Cardiac muscle cell (in vitro differentiated cells and primary cell): ENCODE results near the gene CRYBG2. TPM values are rescaled to one million over a fixed set of nuclear protein-coding genes. Genes with fewer than 3 reads are reported as not detected.

ENCODE experiments used
- DNase-seq, 2 donors: peaks; one replicate each; pipeline versions ENCODE4 v3.0.0 to v3.0.0-alpha.2; 2010 to 2017; ENCODE audit warnings: low read depth in 1 of 2, low spot score in 1 of 2
- H3K27ac ChIP-seq: fragments of 200-600 bp; sonication (generic); 2 replicates; pipeline ENCODE4 v1.5.1; 2016
- H3K27me3 ChIP-seq: fragments of 200-600 bp; sonication (generic); 2 replicates; pipeline ENCODE4 v1.6.0; 2016; ENCODE audit warnings: control low read depth
- H3K36me3 ChIP-seq: fragments of 200-600 bp; sonication (generic); 2 replicates; pipeline ENCODE4 v1.5.1; 2016; ENCODE audit warnings: control low read depth
- H3K4me1 ChIP-seq: fragments of 200-600 bp; sonication (generic); 2 replicates; pipeline ENCODE4 v1.8.1; 2017; ENCODE audit warnings: low read depth, mild to moderate bottlenecking, mixed run types
- H3K4me3 ChIP-seq: fragments of 200-600 bp; sonication (generic); 2 replicates; pipeline ENCODE4 v1.5.1; 2016; ENCODE audit warnings: mild to moderate bottlenecking
- H3K9me3 ChIP-seq: fragments of 200-600 bp; sonication (generic); 2 replicates; pipeline ENCODE4 v1.5.1; 2017; ENCODE audit warnings: low read depth, mild to moderate bottlenecking, control low read depth
- polyA plus RNA-seq: library from polyadenylated mRNA; unstranded; fragments of >200 nt; fragmentation: Nextera tagmentation; extraction: Ambion mirVana; gene quantifications from 2 replicates; pipeline ENCODE4 v1.2.1, GENCODE V29; 2016
- total RNA-seq: library from RNA; depleted of rRNA; stranded (reverse); fragments of >200 nt; gene quantifications from 2 replicates; pipeline ENCODE4 v1.2.3, GENCODE V29; 2016
- TF ChIP-seq, protein P1 (sequence below): IDR thresholded peaks from 2 replicates; pipeline ENCODE4 v1.5.1; 2012; ENCODE audit warnings: low read depth, mild to moderate bottlenecking, low read length

Gene CRYBG2
- total and polyA plus RNA-seq, 2 experiments from 2014 or later: 0.06 to 1.7 TPM

DNA sequence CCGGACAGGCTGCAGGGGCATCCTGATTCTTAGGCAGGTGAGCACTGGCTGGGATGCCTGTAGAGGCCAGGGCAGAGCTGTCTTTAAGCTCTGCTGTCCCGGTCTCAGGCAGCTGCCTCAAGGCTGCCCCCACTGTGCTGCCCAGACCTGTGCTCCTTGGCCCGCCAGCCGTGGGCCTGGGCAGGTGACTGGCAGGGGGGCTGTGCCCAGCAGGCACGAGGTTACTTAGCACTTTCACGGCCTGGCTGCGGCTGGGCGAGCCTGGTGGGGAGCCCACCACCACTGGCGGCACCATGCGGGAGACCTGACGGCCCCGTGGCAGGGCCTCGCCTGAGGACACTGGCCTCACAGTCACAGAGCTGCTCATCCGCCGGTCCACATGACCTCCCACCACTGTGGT is 8.2 kb downstream of the CRYBG2 start:
- H3K27me3 ChIP-seq: no peaks in the 10 kb centered on the region
- no peaks in the 10 kb centered on the region for H3K36me3 ChIP-seq
- no peak for DNase-seq
- no peaks in the 10 kb centered on the region for H3K4me1 ChIP-seq
- no peaks in the 10 kb centered on the region for H3K9me3 ChIP-seq
- H3K4me3 ChIP-seq: no peak overlapping the region
- no peak overlapping the region for H3K27ac ChIP-seq
- TF ChIP-seq, protein P1, sequence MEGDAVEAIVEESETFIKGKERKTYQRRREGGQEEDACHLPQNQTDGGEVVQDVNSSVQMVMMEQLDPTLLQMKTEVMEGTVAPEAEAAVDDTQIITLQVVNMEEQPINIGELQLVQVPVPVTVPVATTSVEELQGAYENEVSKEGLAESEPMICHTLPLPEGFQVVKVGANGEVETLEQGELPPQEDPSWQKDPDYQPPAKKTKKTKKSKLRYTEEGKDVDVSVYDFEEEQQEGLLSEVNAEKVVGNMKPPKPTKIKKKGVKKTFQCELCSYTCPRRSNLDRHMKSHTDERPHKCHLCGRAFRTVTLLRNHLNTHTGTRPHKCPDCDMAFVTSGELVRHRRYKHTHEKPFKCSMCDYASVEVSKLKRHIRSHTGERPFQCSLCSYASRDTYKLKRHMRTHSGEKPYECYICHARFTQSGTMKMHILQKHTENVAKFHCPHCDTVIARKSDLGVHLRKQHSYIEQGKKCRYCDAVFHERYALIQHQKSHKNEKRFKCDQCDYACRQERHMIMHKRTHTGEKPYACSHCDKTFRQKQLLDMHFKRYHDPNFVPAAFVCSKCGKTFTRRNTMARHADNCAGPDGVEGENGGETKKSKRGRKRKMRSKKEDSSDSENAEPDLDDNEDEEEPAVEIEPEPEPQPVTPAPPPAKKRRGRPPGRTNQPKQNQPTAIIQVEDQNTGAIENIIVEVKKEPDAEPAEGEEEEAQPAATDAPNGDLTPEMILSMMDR: no peak

DNA sequence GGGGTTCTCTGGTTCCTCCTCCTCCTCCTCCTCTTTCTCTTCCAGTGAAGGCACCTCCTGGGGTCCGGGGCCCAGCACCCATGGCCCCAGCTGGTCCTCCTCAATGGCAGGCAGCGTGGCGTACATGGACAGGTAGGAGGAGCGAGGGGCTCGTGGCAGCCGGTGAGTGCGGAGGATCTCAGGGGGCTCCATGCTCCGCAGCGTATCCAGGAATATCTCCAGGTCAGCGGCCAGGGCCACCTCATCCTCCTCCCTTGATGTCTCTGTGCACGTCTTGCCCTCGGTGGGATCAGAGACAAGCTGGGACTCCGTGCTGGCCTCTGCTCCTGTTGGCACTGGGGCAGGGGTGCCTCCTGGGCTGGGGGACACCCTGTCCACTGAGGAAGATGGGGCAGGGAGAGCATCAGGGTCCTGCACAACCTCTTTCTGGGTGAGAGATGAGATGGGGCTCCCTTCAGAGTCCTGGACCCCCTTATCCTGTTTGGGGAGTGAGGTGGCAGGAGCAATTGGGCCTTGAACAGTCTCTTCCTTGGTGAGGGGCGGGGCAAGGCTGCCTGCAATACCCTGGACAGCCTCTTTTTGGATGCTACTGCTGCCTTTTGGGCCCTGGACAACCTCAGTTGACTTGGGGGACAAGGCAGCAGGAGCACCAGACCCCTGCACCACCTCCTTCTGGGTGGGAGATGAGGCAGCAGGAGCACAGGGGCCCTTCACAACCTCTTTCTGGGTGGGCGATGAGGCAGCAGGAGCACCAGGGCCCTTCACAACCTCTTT is 9.6 kb downstream of the CRYBG2 start:
- Histone ChIP-seq H3K9me3 (no peaks in the 10 kb centered on the region), H3K27me3 (no peaks in the 10 kb centered on the region), H3K27ac (no peak overlapping the region), H3K4me1 (no peaks in the 10 kb centered on the region), H3K36me3 (no peaks in the 10 kb centered on the region), H3K4me3 (no peak overlapping the region)
- TF ChIP-seq, protein P1: no peak
- no peak for DNase-seq

DNA sequence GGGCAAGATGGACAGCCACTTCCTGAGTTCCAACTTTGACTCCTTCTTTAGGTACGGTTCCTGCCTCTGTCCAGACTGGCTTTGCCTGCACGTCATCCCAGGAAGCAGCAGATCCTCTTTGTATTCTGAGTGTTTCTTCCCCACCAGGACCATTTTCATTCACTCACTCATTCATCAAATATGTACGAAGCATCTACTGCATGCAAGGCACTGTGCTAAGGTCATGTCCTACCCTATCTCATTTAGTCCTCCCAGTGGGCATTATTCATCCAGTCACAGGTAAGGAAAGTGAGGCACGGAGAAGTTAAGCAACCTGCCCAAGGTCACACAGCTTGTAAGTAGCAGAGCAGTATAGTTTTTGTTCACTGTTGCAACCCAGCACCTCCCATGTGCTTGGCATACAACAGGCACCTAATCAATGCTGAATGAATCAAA is 13.9 kb downstream of the CRYBG2 start:
- no peaks in the 10 kb centered on the region for H3K36me3 ChIP-seq
- no peak overlapping the region for H3K4me3 ChIP-seq
- no peak overlapping the region for H3K27ac ChIP-seq
- H3K27me3 ChIP-seq: no peaks in the 10 kb centered on the region
- TF ChIP-seq, protein P1: no peak
- DNase-seq: no peak
- no peaks in the 10 kb centered on the region for H3K9me3 ChIP-seq
- no peaks in the 10 kb centered on the region for H3K4me1 ChIP-seq

DNA sequence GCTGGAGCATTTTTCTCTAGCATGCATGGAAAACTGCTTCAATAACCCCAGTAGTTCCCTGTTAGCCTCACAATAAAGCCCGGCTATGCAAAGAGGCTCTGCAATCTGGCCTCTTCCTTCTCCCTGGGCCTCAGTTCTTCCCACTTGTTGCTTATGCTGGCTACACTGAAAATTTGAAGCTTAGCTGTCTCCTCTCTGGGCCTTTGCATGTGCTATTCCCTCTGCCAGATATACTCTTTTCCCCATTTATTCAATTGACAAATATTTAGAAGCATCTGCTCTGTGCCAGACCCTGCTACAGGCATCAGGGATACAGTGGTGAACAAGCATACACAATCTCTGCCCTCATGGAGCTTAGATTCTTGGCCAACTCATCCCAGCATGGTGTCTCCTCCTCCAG is 15.3 kb downstream of the CRYBG2 start:
- H3K36me3 ChIP-seq: no peaks in the 10 kb centered on the region
- H3K4me1 ChIP-seq: no peaks in the 10 kb centered on the region
- no peaks in the 10 kb centered on the region for H3K27me3 ChIP-seq
- H3K4me3 ChIP-seq: no peak overlapping the region
- no peak for DNase-seq
- TF ChIP-seq, protein P1: no peak
- H3K9me3 ChIP-seq: no peaks in the 10 kb centered on the region
- H3K27ac ChIP-seq: no peak overlapping the region

DNA sequence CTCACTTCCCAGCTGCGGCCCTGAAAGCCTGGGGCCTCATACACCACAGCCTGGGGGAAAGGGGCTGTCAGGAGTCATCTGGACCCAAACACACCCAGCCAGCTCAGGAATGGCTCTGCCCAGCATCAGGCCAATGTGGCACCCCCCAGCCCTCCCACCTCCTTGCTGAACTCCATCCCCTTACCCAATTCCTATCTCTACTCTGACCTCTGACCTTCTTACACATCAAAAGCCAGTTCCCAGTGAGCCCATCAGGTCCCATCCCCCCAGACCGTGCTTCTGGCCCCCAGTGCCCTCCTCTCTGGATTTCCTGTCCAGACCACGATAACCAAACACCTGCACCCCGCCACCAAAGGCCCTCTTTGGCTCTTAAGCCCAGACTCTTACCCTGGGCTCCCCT is 16.3 kb downstream of the CRYBG2 start:
- Histone ChIP-seq H3K27me3 (no peaks in the 10 kb centered on the region), H3K36me3 (no peaks in the 10 kb centered on the region), H3K4me1 (no peaks in the 10 kb centered on the region), H3K27ac (no peak overlapping the region), H3K9me3 (no peaks in the 10 kb centered on the region), H3K4me3 (no peak overlapping the region)
- TF ChIP-seq, protein P1: no peak
- DNase-seq: no peak
